GM12878 (cell line): ENCODE data around the gene VIL1.

Experiments used
- BCL11A ChIP-seq: IDR thresholded peaks from 2 replicates; pipeline ENCODE4 v1.6.1; 2011; ENCODE audit warnings: low read depth, low read length
- BCLAF1 ChIP-seq: fragments of 450-650 bp; IDR thresholded peaks from 2 replicates; pipeline ENCODE4 v1.6.1; 2017; ENCODE audit warnings: antibody characterized with exemption, mild to moderate bottlenecking, moderate library complexity
- CTCF ChIP-seq, 3 experiments: IDR thresholded peaks in 2 of 3; conservative IDR thresholded peaks in 1 of 3; 2 replicates each; pipeline ENCODE4 v1.5.1; 2011; ENCODE audit warnings: low read depth in 3 of 3, low read length in 3 of 3, mild to moderate bottlenecking in 3 of 3, control low read depth in 2 of 3, moderate library complexity in 2 of 3, inconsistent platforms in 1 of 3, mixed read lengths in 1 of 3; ENCODE audit not compliant: control insufficient read depth in 2 of 3, insufficient read depth in 1 of 3; ENCODE audit errors: extremely low read depth in 1 of 3
- FOS ChIP-seq: IDR thresholded peaks from 3 replicates; pipeline ENCODE4 v1.6.1; 2011; ENCODE audit warnings: borderline replicate concordance; ENCODE audit not compliant: insufficient read length; ENCODE audit errors: extremely low read depth
- HDGF ChIP-seq: fragments of 450-650 bp; IDR thresholded peaks from 2 replicates; pipeline ENCODE4 v1.6.1; 2016; ENCODE audit warnings: antibody characterized with exemption
- NFIC ChIP-seq: IDR thresholded peaks from 2 replicates; pipeline ENCODE4 v1.6.1; 2012; ENCODE audit warnings: low read depth, mild to moderate bottlenecking, inconsistent platforms, low read length, moderate library complexity
- POLR2A ChIP-seq: IDR thresholded peaks from 2 replicates; pipeline ENCODE4 v1.6.1; 2011; ENCODE audit warnings: low read depth, mild to moderate bottlenecking, low read length
- POU2F2 ChIP-seq: IDR thresholded peaks from 3 replicates; pipeline ENCODE4 v1.6.1; 2011; ENCODE audit warnings: low read depth, mild to moderate bottlenecking, low read length, borderline replicate concordance
- SKIL ChIP-seq: fragments of 450-650 bp; IDR thresholded peaks from 2 replicates; pipeline ENCODE4 v1.6.1; 2017; ENCODE audit warnings: mild to moderate bottlenecking, low read depth, inconsistent platforms; ENCODE audit not compliant: poor library complexity, severe bottlenecking
- USF2 ChIP-seq: IDR thresholded peaks from 2 replicates; pipeline ENCODE4 v1.6.1; 2011; ENCODE audit warnings: low read depth, low read length, improper control_type of control experiment, borderline replicate concordance

- TF ChIP-seq BCL11A (no peak), HDGF (no peak), POLR2A (peak; percentile 47; the same call in 1 of the 2 replicates), POU2F2 (peak; percentile 89; the same call in 2 of the 3 replicates), CTCF (IDR thresholded peaks at IDR 0.05 in 2 of 3, conservative IDR thresholded peaks at IDR 0.05 in 1 of 3; ENCODE audit: control insufficient read depth in 2 of 3, extremely low read depth in 1 of 3, insufficient read depth in 1 of 3, low read depth in 3 of 3, low read length in 3 of 3) (no peak; a peak in 1 of 6 replicates), NFIC (no peak), SKIL (no peak), BCLAF1 (no peak), USF2 (no peak), FOS (no peak)
These were observed 19.3 kb upstream of the VIL1 start, which contains the start of gene CTDSP1 for GRCh38 chr2:218399391-218400166.
